Measurements from ENCODE around the gene PARP9.

- TF ChIP-seq EZH2 (IDR thresholded peaks at IDR 0.05; ENCODE audit: low read length, unreplicated experiment) (no peak), CTCF (conservative IDR thresholded peaks at IDR 0.05; ENCODE audit: low read depth, low read length) (no peak)
Measured at GRCh38 chr3:122586098-122586497, 22.0 kb upstream of the PARP9 start.

Data from PC-3 (cell line).